Astrocyte of the spinal cord (primary cell): ENCODE measurements around the gene PPFIBP2.

Experiments
- DNase-seq: peaks from one replicate; pipeline ENCODE4 v3.0.0; 2011; ENCODE audit warnings: low read depth, low spot score
- H3K4me3 ChIP-seq: 2 replicates; pipeline ENCODE4 v1.5.1; 2011; ENCODE audit warnings: low read depth, mild to moderate bottlenecking, low read length, moderate library complexity
- CTCF ChIP-seq: IDR thresholded peaks from 2 replicates; pipeline ENCODE4 v1.5.1; 2012; ENCODE audit warnings: low read depth, mild to moderate bottlenecking, low read length, inconsistent platforms
- in situ Hi-C: cut with HindIII; loops from 2 replicates; pipeline ENCODE4 v1.10.0; 2017; ENCODE audit warnings: low sequenced_read_pairs

The PPFIBP2 gene

DNA sequence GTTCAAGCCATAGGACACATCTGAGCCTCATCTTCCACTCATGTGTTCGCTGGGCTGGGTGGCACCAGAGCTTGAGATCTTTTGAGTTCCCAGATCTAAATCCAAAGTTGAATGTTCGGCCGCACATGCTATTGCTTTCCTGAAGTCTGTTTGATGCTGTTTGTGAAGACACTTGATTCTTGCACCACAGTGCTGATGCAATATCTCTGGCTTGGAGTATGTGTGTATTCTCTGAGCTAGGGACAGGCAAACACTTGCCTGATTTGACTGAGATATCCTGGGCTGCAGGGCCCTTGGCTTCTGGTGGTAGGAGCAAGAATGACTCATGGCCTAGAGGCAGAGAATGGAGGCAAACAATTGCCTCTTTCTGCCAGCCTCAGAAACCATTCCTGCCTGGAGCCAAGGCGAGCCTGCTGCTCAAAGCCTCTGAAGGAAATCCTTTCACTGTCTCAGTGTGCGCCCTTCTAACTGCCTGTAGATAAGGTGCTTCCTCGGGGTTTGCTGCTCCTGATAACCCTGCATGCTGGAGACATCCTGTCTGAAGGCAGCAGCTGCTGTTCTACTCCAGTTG, 86.5 kb downstream of the PPFIBP2 start:
- in situ Hi-C loops = no loop called here
- DNase-seq = no peak
- no peak overlapping the region for H3K4me3 ChIP-seq
- no peak for TF ChIP-seq CTCF

GRCh38 chr11:7603031-7603781, 89.4 kb downstream of the PPFIBP2 start:
- in situ Hi-C loops = no loop called here
- no peak overlapping the region for H3K4me3 ChIP-seq
- peak; percentile 33 for DNase-seq
- no peak for TF ChIP-seq CTCF

DNA sequence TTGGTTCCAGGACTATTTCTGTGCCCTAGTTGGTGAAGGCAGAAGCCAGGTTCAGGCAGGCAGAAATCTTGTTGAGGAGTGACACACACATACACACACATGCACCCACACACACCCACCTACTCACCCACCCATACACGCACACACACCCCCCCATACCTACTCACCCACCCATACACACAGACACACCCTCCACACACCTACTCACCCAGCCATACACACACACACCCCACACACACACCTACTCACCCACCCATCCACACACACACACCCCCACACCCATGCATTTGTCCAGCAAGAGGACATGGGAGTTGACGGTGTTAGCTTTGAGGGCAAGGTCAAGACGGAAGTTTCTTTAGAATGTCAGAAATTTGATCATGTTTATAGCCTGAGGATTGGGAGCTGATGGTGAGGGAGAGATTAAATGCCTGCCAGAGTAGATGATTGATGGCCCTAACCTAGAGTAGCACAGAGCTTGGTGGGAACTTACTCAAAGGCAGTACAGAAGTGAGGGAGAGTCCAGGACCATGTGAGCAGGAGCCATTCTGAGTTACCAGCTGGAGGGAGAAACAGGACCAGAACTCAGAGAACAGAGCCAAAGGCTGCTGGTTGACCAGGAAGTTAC, 90.6 kb downstream of the PPFIBP2 start:
- in situ Hi-C loops = no loop called here
- TF ChIP-seq CTCF = no peak
- no peak for DNase-seq
- no peak overlapping the region for H3K4me3 ChIP-seq

DNA sequence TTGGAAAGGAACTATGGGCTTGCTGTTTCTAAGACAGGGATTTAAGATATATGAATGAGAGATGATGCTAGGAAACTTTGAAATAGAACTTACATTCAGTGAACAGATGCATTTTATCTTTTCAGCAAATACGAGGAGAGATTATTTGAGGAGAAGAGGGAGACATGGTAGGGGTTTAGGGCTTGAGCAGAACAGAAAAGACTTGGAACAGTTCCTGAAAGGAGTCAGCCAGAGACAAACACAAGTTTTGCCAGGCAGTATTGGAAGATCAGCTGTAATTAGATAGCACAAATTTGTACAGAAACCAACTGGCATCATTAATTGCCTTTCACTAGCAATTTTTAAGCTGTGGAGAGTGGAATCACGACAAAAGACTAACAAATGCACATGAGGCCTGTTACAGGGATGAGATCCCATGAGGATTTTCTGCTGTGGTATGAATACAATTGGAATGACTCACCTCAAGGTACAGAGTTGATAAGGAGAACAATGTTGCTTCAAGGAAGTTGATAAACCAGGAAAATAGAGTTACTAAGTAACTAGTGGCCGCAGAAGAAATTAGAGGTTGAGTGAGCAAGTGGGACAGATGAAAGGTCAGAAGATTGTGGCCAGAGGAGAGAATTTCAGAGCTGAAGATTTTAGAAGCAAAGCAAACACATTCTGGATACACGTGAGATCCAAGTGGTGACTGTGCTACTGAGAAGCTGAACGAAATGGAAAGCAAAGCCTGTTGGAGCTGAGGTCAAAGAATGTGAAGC, 91.6 kb downstream of the PPFIBP2 start:
- DNase-seq = peak; percentile 47
- in situ Hi-C loops = no loop called here
- TF ChIP-seq CTCF = no peak
- no peak overlapping the region for H3K4me3 ChIP-seq

DNA sequence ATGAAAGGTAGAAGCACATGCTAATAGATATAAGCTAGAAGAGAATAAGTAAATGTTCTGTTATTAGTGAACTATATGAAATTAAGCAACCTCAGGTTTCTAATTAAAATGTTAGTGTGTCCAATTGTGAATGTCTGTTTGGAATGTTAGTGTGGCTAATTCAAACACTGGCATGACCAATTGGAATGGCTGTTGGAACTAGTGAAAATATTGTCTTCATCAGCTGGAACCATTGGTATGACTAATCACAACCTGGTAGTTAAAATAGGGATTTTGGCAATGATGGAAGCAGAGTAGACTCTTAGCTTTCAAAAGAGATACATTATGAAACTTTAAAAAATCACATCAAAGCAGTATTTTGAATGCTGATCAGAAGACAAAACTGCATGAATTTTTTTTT, 92.7 kb downstream of the PPFIBP2 start:
- H3K4me3 ChIP-seq = no peak overlapping the region
- in situ Hi-C loops = no loop called here
- DNase-seq = no peak
- TF ChIP-seq CTCF = no peak

DNA sequence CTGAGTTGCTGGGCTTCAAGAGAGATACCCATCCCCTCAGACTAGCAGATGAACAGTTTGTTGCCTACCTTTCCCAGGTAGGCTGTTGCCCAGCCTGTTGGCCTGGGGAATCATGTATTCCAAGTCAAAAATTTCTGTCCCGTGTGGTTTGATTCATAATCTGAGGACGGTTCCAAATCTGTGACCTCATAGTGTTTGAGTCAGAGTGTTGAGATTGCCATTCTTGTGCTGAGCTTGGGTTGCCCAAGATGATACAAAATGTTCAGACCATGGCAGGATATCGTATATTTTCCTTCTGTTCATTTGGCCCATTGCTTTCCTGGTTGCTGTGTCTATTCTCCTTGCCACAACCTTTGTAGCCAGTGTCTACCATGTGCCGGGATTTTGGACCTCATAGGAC, 95.2 kb downstream of the PPFIBP2 start:
- in situ Hi-C loops = no loop called here
- TF ChIP-seq CTCF = no peak
- DNase-seq = no peak
- H3K4me3 ChIP-seq = no peak overlapping the region
